PC-9 (cell line): ENCODE data around the gene AMOTL2.

Source experiments
- EZH2 ChIP-seq: fragments of 200-600 bp; sonication (generic); IDR thresholded peaks from 2 replicates; pipeline ENCODE4 v1.8.0; 2017; ENCODE audit warnings: antibody characterized with exemption, low read depth
- TF ChIP-seq, protein P1 (sequence below): fragments of 200-600 bp; sonication (generic); conservative IDR thresholded peaks from 2 replicates; pipeline ENCODE4 v1.6.1; 2017; ENCODE audit warnings: mixed run types, antibody characterized with exemption, mild to moderate bottlenecking, moderate library complexity

DNA sequence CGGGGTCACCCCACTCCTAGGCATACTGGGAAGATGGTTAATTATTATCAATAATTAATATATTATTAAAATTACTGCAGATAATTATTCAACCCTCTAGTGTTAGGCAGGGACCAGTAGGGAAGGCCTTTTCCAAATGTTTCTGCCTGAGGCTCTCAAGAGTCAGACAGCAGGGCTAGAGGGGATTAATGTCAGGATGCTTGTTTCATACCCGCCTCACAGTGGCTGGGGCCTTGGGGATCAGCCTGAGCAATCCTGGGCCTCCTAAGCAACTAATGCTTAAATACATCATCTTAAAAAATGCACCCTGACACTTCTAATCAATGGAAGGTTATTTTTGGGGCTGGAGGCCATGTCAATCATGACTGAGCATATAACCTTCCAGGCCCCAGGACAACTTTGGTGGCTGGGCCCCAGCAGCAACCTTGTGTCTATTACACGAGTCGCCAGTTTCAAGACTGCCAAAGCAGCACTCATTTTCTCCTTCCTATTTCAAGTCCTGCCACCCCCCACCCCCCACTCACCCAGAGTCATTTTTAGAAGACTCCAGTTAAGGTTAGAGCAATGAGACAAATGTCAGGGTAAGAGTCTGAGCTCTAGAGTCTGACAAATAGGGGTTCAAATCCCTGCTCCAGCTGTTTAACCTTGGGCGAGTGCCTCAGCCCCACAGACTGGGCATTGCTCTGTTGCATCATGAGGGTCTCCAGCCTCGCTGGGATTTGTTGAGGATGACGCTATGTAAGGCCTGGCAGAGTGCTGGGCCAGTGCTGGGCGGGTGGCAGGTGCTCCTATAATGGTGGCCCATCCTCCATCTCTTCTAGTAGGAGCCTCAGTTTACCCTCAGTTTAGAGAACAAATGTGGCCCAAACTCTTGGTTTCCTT, 6.1 kb downstream of the AMOTL2 start:
- TF ChIP-seq, protein P1, sequence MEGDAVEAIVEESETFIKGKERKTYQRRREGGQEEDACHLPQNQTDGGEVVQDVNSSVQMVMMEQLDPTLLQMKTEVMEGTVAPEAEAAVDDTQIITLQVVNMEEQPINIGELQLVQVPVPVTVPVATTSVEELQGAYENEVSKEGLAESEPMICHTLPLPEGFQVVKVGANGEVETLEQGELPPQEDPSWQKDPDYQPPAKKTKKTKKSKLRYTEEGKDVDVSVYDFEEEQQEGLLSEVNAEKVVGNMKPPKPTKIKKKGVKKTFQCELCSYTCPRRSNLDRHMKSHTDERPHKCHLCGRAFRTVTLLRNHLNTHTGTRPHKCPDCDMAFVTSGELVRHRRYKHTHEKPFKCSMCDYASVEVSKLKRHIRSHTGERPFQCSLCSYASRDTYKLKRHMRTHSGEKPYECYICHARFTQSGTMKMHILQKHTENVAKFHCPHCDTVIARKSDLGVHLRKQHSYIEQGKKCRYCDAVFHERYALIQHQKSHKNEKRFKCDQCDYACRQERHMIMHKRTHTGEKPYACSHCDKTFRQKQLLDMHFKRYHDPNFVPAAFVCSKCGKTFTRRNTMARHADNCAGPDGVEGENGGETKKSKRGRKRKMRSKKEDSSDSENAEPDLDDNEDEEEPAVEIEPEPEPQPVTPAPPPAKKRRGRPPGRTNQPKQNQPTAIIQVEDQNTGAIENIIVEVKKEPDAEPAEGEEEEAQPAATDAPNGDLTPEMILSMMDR: no peak
- no peak for TF ChIP-seq EZH2
